Loucy (cell line): ENCODE results near the gene MPPE1.
"Not testable (repeated sequence)": the region's sequence is repeated elsewhere in the genome, so short reads cannot be mapped to it uniquely, and the experiment has no call there.

Experiments used
- H2AFZ ChIP-seq: fragments of 200-600 bp; sonication (generic); 2 replicates; pipeline ENCODE4 v1.6.0; 2016; ENCODE audit warnings: antibody characterized with exemption, mild to moderate bottlenecking, low read length, moderate library complexity
- H3F3A ChIP-seq: fragments of 200-600 bp; 2 replicates; pipeline ENCODE4 v1.6.0; 2016; ENCODE audit warnings: antibody characterized with exemption, low read depth, mild to moderate bottlenecking
- H3K27me3 ChIP-seq: fragments of 200-600 bp; sonication (generic); 2 replicates; pipeline ENCODE4 v1.6.1; 2014; ENCODE audit warnings: low read length, mild to moderate bottlenecking; ENCODE audit not compliant: insufficient read depth, poor library complexity, severe bottlenecking
- H3K36me3 ChIP-seq: fragments of 200-600 bp; sonication (generic); 2 replicates; pipeline ENCODE4 v1.6.1; 2016; ENCODE audit warnings: low read length; ENCODE audit not compliant: insufficient read depth
- H3K4me1 ChIP-seq: fragments of 200-600 bp; sonication (generic); 2 replicates; pipeline ENCODE4 v1.5.1; 2014; ENCODE audit warnings: low read length, mild to moderate bottlenecking; ENCODE audit not compliant: insufficient read depth, poor library complexity, severe bottlenecking
- H3K4me2 ChIP-seq: fragments of 200-600 bp; sonication (generic); 2 replicates; pipeline ENCODE4 v1.6.0; 2014; ENCODE audit warnings: antibody characterized with exemption, low read length, low read depth, mild to moderate bottlenecking; ENCODE audit not compliant: poor library complexity, severe bottlenecking
- H3K4me3 ChIP-seq: fragments of 200-600 bp; sonication (generic); 2 replicates; pipeline ENCODE4 v1.5.1; 2014; ENCODE audit warnings: low read length, mild to moderate bottlenecking, mixed read lengths; ENCODE audit not compliant: poor library complexity, severe bottlenecking
- H3K79me2 ChIP-seq: fragments of 200-600 bp; sonication (generic); 2 replicates; pipeline ENCODE4 v1.6.1; 2014; ENCODE audit warnings: low read length; ENCODE audit not compliant: insufficient read depth
- H3K9ac ChIP-seq: fragments of 200-600 bp; sonication (generic); 2 replicates; pipeline ENCODE4 v1.6.0; 2014; ENCODE audit warnings: mild to moderate bottlenecking, low read depth, low read length, moderate library complexity; ENCODE audit not compliant: poor library complexity, severe bottlenecking
- H3K9me2 ChIP-seq: fragments of 200-600 bp; sonication (generic); replicated peaks from 2 replicates; pipeline ENCODE4 v1.6.1; 2016; ENCODE audit warnings: low read depth, low read length, mixed read lengths
- H3K9me3 ChIP-seq: fragments of 200-600 bp; sonication (generic); 2 replicates; pipeline ENCODE4 v1.6.1; 2014; ENCODE audit warnings: mild to moderate bottlenecking, antibody characterized with exemption, low read length, low read depth; ENCODE audit not compliant: insufficient read depth
- H4K20me1 ChIP-seq: fragments of 200-600 bp; sonication (generic); 2 replicates; pipeline ENCODE4 v1.6.0; 2014; ENCODE audit warnings: antibody characterized with exemption, low read length, mild to moderate bottlenecking; ENCODE audit not compliant: insufficient read depth, poor library complexity, severe bottlenecking
- CTCF ChIP-seq: fragments of 200-600 bp; sonication (generic); conservative IDR thresholded peaks from 2 replicates; pipeline ENCODE4 v1.5.1; 2014; ENCODE audit warnings: mild to moderate bottlenecking, antibody characterized with exemption, low read length
- EZH2phosphoT487 ChIP-seq: fragments of 200-600 bp; IDR thresholded peaks from 2 replicates; pipeline ENCODE4 v1.6.1; 2018; ENCODE audit warnings: antibody characterized with exemption, mild to moderate bottlenecking, moderate library complexity, borderline replicate concordance

MPPE1 gene

GRCh38 chr18:11899063-11899462 lies 9.1 kb downstream of the MPPE1 start:
- no peaks in the 10 kb centered on the region for H4K20me1 ChIP-seq
- H3K9me3 ChIP-seq = no peaks in the 10 kb centered on the region
- H3K9me2 ChIP-seq = no peaks in the 10 kb centered on the region
- TF ChIP-seq CTCF = no peak
- no peak for TF ChIP-seq EZH2phosphoT487
- peaks cover 14% of the 10 kb centered on the region for H3K4me1 ChIP-seq
- no peak overlapping the region for H2AFZ ChIP-seq
- H3K9ac ChIP-seq = no peak overlapping the region
- H3K4me3 ChIP-seq = no peak overlapping the region
- no peak overlapping the region for H3K4me2 ChIP-seq
- H3K36me3 ChIP-seq = no peaks in the 10 kb centered on the region
- H3K79me2 ChIP-seq = no peaks in the 10 kb centered on the region
- H3F3A ChIP-seq = no peaks in the 10 kb centered on the region
- no peaks in the 10 kb centered on the region for H3K27me3 ChIP-seq

GRCh38 chr18:11897781-11898180 lies 10.3 kb downstream of the MPPE1 start:
- no peak overlapping the region for H2AFZ ChIP-seq
- no peak overlapping the region for H3K4me2 ChIP-seq
- no peaks in the 10 kb centered on the region for H3K79me2 ChIP-seq
- H3F3A ChIP-seq = no peaks in the 10 kb centered on the region
- H3K4me3 ChIP-seq = no peak overlapping the region
- no peaks in the 10 kb centered on the region for H3K27me3 ChIP-seq
- no peak overlapping the region for H3K9ac ChIP-seq
- H3K4me1 ChIP-seq = peaks cover 5% of the 10 kb centered on the region
- H4K20me1 ChIP-seq = no peaks in the 10 kb centered on the region
- H3K9me2 ChIP-seq = no peaks in the 10 kb centered on the region
- no peak for TF ChIP-seq CTCF
- no peak for TF ChIP-seq EZH2phosphoT487
- no peaks in the 10 kb centered on the region for H3K36me3 ChIP-seq
- H3K9me3 ChIP-seq = no peaks in the 10 kb centered on the region

GRCh38 chr18:11892438-11892837 lies 15.7 kb downstream of the MPPE1 start:
- H3K4me3 ChIP-seq, H3K27me3 ChIP-seq, H3K4me1 ChIP-seq, H3K4me2 ChIP-seq, H3K36me3 ChIP-seq, H3K79me2 ChIP-seq, H3K9ac ChIP-seq, H3F3A ChIP-seq, H3K9me3 ChIP-seq, H4K20me1 ChIP-seq, H2AFZ ChIP-seq, H3K9me2 ChIP-seq: not testable (repeated sequence)

- Histone ChIP-seq H3K9me3 (no peaks in the 10 kb centered on the region), H3K4me1 (no peaks in the 10 kb centered on the region), H4K20me1 (no peaks in the 10 kb centered on the region), H2AFZ (no peak overlapping the region), H3K9ac (no peak overlapping the region), H3K9me2 (no peaks in the 10 kb centered on the region), H3K36me3 (no peaks in the 10 kb centered on the region; the same call in 1 of the 2 replicates), H3K79me2 (no peaks in the 10 kb centered on the region), H3K27me3 (no peaks in the 10 kb centered on the region), H3K4me2 (no peak overlapping the region), H3K4me3 (no peak overlapping the region), H3F3A (no peaks in the 10 kb centered on the region)
- TF ChIP-seq EZH2phosphoT487 (no peak), CTCF (no peak)
Observed at GRCh38 chr18:11891737-11892136, 16.4 kb downstream of the MPPE1 start.
